ENCODE measurements around the gene TTN. TPM values are rescaled to one million over a fixed set of nuclear protein-coding genes. Genes with fewer than 3 reads are reported as not detected.

TTN gene
- polyA plus RNA-seq, 3 donors, result under 0.01 to 0.12 (median 0.08) TPM

- no peaks in the 10 kb centered on the region for H3K4me1 Mint-ChIP-seq
- intact Hi-C loops (cut with micrococcal nuclease), result no loop called here
- TF ChIP-seq, protein P1, sequence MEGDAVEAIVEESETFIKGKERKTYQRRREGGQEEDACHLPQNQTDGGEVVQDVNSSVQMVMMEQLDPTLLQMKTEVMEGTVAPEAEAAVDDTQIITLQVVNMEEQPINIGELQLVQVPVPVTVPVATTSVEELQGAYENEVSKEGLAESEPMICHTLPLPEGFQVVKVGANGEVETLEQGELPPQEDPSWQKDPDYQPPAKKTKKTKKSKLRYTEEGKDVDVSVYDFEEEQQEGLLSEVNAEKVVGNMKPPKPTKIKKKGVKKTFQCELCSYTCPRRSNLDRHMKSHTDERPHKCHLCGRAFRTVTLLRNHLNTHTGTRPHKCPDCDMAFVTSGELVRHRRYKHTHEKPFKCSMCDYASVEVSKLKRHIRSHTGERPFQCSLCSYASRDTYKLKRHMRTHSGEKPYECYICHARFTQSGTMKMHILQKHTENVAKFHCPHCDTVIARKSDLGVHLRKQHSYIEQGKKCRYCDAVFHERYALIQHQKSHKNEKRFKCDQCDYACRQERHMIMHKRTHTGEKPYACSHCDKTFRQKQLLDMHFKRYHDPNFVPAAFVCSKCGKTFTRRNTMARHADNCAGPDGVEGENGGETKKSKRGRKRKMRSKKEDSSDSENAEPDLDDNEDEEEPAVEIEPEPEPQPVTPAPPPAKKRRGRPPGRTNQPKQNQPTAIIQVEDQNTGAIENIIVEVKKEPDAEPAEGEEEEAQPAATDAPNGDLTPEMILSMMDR (IDR thresholded peaks at IDR 0.05), result no peak
Observed at GRCh38 chr2:178734518-178734917, 72.7 kb downstream of the TTN start.

DNA sequence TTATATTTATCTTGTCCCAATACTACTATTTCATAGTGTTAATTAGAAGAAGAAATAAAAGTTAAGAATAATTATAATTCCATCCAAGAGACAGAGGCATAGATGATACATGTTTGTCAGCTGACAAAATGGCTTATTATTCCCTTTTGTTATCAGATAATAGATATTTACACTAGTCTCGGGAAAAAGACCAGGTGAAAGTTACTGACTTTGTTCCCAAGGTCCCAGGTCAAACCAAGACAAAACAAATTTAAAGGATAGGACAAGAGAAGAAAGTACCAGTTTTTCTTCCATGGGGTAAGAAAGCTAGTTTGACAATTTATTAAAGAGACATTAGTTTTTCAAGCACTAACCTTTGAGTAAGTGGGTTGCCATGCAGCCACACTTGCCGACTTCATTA is 73.2 kb downstream of the TTN start:
- intact Hi-C loops (cut with micrococcal nuclease), result no loop called here
- no peak overlapping the region for H3K27ac Mint-ChIP-seq
- H3K36me3 ChIP-seq (replicated peaks in 1 of 2; ENCODE audit: control insufficient read depth in 1 of 2, insufficient read depth in 2 of 2, low read length in 2 of 2), result no peaks in the 10 kb centered on the region
- peaks cover 0 to 1% (median 0%) of the 10 kb centered on the region in 3 donors for H3K27me3 Mint-ChIP-seq (ENCODE audit: low read depth in 3 of 3)
- no peaks in the 10 kb centered on the region for H3K9me3 ChIP-seq (replicated peaks in 1 of 2; ENCODE audit: control insufficient read depth in 1 of 2, insufficient read depth in 1 of 2, low read length in 2 of 2)
- no peak overlapping the region for H3K27ac ChIP-seq (ENCODE audit: low read depth in 1 of 2, low read length in 2 of 2)
- no peaks in the 10 kb centered on the region for H3K4me1 Mint-ChIP-seq
- DNase-seq, result no peak
- H3K4me2 ChIP-seq (replicated peaks; ENCODE audit: extremely low read depth, low read length, poor library complexity, severe bottlenecking), result no peak overlapping the region
- H3K4me3 ChIP-seq (replicated peaks in 1 of 3; ENCODE audit: low read depth in 2 of 3, low read length in 3 of 3), result no peak overlapping the region
- TF ChIP-seq, protein P1 (IDR thresholded peaks at IDR 0.05), result no peak
- H3K9me3 Mint-ChIP-seq, result peaks cover 0 to 7% (median 2%) of the 10 kb centered on the region in 7 donors
- H4K20me1 ChIP-seq (ENCODE audit: insufficient read depth, low read length), result no peaks in the 10 kb centered on the region
- H3K9ac ChIP-seq (ENCODE audit: insufficient read depth, low read length, poor library complexity, severe bottlenecking), result no peak overlapping the region
- no peak overlapping the region for H3K4me3 Mint-ChIP-seq
- H3K79me2 ChIP-seq (ENCODE audit: insufficient read depth, low read length), result no peaks in the 10 kb centered on the region
- H2AFZ ChIP-seq (ENCODE audit: insufficient read depth, low read depth, low read length, poor library complexity, severe bottlenecking), result no peak overlapping the region
- no peaks in the 10 kb centered on the region for H3K4me1 ChIP-seq (ENCODE audit: control insufficient read depth in 1 of 2, insufficient read depth in 2 of 2, low read length in 2 of 2)
- 100% methylated on average over 1 of the region's 2 CpGs for WGBS (ENCODE audit: insufficient coverage)
- no peaks in the 10 kb centered on the region for H3K27me3 ChIP-seq (ENCODE audit: control insufficient read depth in 2 of 2, insufficient read depth in 2 of 2, low read length in 2 of 2)
- no peaks in the 10 kb centered on the region for H3K36me3 Mint-ChIP-seq

More at GRCh38 chr2:178734518-178734917, 72.7 kb downstream of the TTN start:
- H2AFZ ChIP-seq (ENCODE audit: insufficient read depth, low read depth, low read length, poor library complexity, severe bottlenecking), result no peak overlapping the region
- no peaks in the 10 kb centered on the region for H3K36me3 ChIP-seq (replicated peaks in 1 of 2; ENCODE audit: control insufficient read depth in 1 of 2, insufficient read depth in 2 of 2, low read length in 2 of 2)
- no peak overlapping the region for H3K27ac Mint-ChIP-seq
- H3K27me3 Mint-ChIP-seq (ENCODE audit: low read depth in 3 of 3), result peaks cover 0 to 1% (median 0%) of the 10 kb centered on the region in 3 donors
- no peaks in the 10 kb centered on the region for H3K9me3 ChIP-seq (replicated peaks in 1 of 2; ENCODE audit: control insufficient read depth in 1 of 2, insufficient read depth in 1 of 2, low read length in 2 of 2)
- no peak overlapping the region for H3K4me3 ChIP-seq (replicated peaks in 1 of 3; ENCODE audit: low read depth in 2 of 3, low read length in 3 of 3)
- WGBS (ENCODE audit: insufficient coverage), result 100% methylated on average over 2 of the region's 4 CpGs
- H3K27ac ChIP-seq (ENCODE audit: low read depth in 1 of 2, low read length in 2 of 2), result no peak overlapping the region
- no peaks in the 10 kb centered on the region for H3K79me2 ChIP-seq (ENCODE audit: insufficient read depth, low read length)
- DNase-seq, result no peak
- H3K4me2 ChIP-seq (replicated peaks; ENCODE audit: extremely low read depth, low read length, poor library complexity, severe bottlenecking), result no peak overlapping the region
- no peak overlapping the region for H3K4me3 Mint-ChIP-seq
- H3K27me3 ChIP-seq (ENCODE audit: control insufficient read depth in 2 of 2, insufficient read depth in 2 of 2, low read length in 2 of 2), result no peaks in the 10 kb centered on the region
- H3K4me1 ChIP-seq (ENCODE audit: control insufficient read depth in 1 of 2, insufficient read depth in 2 of 2, low read length in 2 of 2), result no peaks in the 10 kb centered on the region
- H3K9me3 Mint-ChIP-seq, result peaks cover 0 to 7% (median 2%) of the 10 kb centered on the region in 7 donors
- no peaks in the 10 kb centered on the region for H4K20me1 ChIP-seq (ENCODE audit: insufficient read depth, low read length)
- H3K36me3 Mint-ChIP-seq, result no peaks in the 10 kb centered on the region
- no peak overlapping the region for H3K9ac ChIP-seq (ENCODE audit: insufficient read depth, low read length, poor library complexity, severe bottlenecking)

Data from CD14-positive monocyte (primary cell).